GM21528 (cell line): ENCODE data around the gene EGFR.
A peak's percentile ranks its signal among the peaks of the same experiment; 100 is the strongest.

Source experiments
- ATAC-seq: cut with Tn5 transposase; IDR thresholded peaks from one replicate; pipeline ENCODE4 v1.9.1; 2021; ENCODE audit warnings: mild to moderate bottlenecking, moderate library complexity; ENCODE audit not compliant: unreplicated experiment, low FRiP score

Gene EGFR

GRCh38 chr7:55254596-55255495 lies 236.0 kb downstream of the EGFR start:
- ATAC-seq = peak; percentile 90

- ATAC-seq = peak; percentile 90
Observed at GRCh38 chr7:55255496-55256445, 237.0 kb downstream of the EGFR start.

GRCh38 chr7:55258631-55259030 lies 239.8 kb downstream of the EGFR start:
- ATAC-seq = no peak

GRCh38 chr7:55260171-55260570 lies 241.4 kb downstream of the EGFR start:
- no peak for ATAC-seq

- no peak for ATAC-seq
Observed at GRCh38 chr7:55260676-55261385, 242.0 kb downstream of the EGFR start.
